Suprapubic skin (tissue), 4 donors: Measurements from ENCODE around the gene BAIAP3. TPM values are rescaled to one million over a fixed set of nuclear protein-coding genes. Genes with fewer than 3 reads are reported as not detected.

Source experiments
- DNase-seq, 2 donors: peaks; one replicate each; pipeline ENCODE4 v3.0.0-alpha.2; 2019; ENCODE audit warnings: low spot score in 2 of 2
- H3K27ac ChIP-seq: fragments of 200-600 bp; sonication (generic); one replicate; pipeline ENCODE4 v1.5.1; 2019
- H3K27me3 ChIP-seq: fragments of 200-600 bp; sonication (generic); one replicate; pipeline ENCODE4 v1.5.1; 2019
- H3K36me3 ChIP-seq: fragments of 200-600 bp; sonication (generic); one replicate; pipeline ENCODE4 v1.5.1; 2019
- H3K4me1 ChIP-seq: fragments of 200-600 bp; sonication (generic); one replicate; pipeline ENCODE4 v1.5.1; 2019
- H3K4me3 ChIP-seq: fragments of 200-600 bp; sonication (generic); one replicate; pipeline ENCODE4 v1.5.1; 2019; ENCODE audit warnings: mild to moderate bottlenecking
- H3K9me3 ChIP-seq: fragments of 200-600 bp; sonication (generic); one replicate; pipeline ENCODE4 v1.5.1; 2019
- CTCF ChIP-seq, 2 donors: fragments of 200-600 bp in 1 of 2; fragments of 450-650 bp in 1 of 2; sonication (generic) in 1 of 2; IDR thresholded peaks; one replicate each; pipeline ENCODE4 v1.5.1; 2016 to 2019; ENCODE audit warnings: antibody characterized with exemption in 2 of 2, mild to moderate bottlenecking in 1 of 2, moderate library complexity in 1 of 2
- EP300 ChIP-seq: sonication (generic); formaldehyde crosslinking; IDR thresholded peaks from one replicate; pipeline ENCODE4 v1.6.1; 2017; ENCODE audit warnings: antibody characterized with exemption
- POLR2A ChIP-seq, 2 donors: fragments of 450-650 bp; IDR thresholded peaks; one replicate each; pipeline ENCODE4 v1.6.1; 2017; ENCODE audit warnings: antibody characterized with exemption in 2 of 2, mild to moderate bottlenecking in 2 of 2, moderate library complexity in 2 of 2
- POLR2AphosphoS5 ChIP-seq, 3 donors: sonication (generic); formaldehyde crosslinking; IDR thresholded peaks; one replicate each; pipeline ENCODE4 v1.6.1; 2017; ENCODE audit warnings: antibody characterized with exemption in 3 of 3
- WGBS: methylation state at CpG from one replicate; pipeline ENCODE4 v1.1.5; 2018; 5-methylcytosine and 5-hydroxymethylcytosine counted together
- total RNA-seq, 4 donors: library from RNA; depleted of rRNA; stranded (reverse); fragments of >200 nt; gene quantifications; one replicate each; pipeline ENCODE4 v1.1.0, GENCODE V29; 2016

The BAIAP3 gene
- total RNA-seq, 4 donors from 2014 or later = 0.87 to 6.2 (median 2.5) TPM

- Histone ChIP-seq H3K9me3 (no peaks in the 10 kb centered on the region), H3K36me3 (no peaks in the 10 kb centered on the region), H3K27me3 (peaks cover 52% of the 10 kb centered on the region), H3K27ac (no peak overlapping the region), H3K4me1 (peaks cover 26% of the 10 kb centered on the region), H3K4me3 (no peak overlapping the region)
- DNase-seq = no peak
- TF ChIP-seq CTCF (IDR thresholded peaks at IDR 0.05) = no peak
- no peak for TF ChIP-seq EP300
- no peak for TF ChIP-seq POLR2A (IDR thresholded peaks at IDR 0.05)
- TF ChIP-seq POLR2AphosphoS5 (IDR thresholded peaks at IDR 0.05) = no peak
- WGBS = 64% methylated on average over 16 of the region's 31 CpGs
Observed at GRCh38 chr16:1338855-1339675, 5.6 kb downstream of the BAIAP3 start.

- H3K27ac ChIP-seq = no peak overlapping the region
- no peak overlapping the region for H3K4me3 ChIP-seq
- TF ChIP-seq POLR2AphosphoS5 (IDR thresholded peaks at IDR 0.05) (no peak), CTCF (IDR thresholded peaks at IDR 0.05) (no peak), EP300 (no peak)
- peaks cover 24% of the 10 kb centered on the region for H3K4me1 ChIP-seq
- DNase-seq = no peak
- WGBS = 40% methylated on average over 1 of the region's 36 CpGs
- peaks cover 34% of the 10 kb centered on the region for H3K27me3 ChIP-seq
- no peaks in the 10 kb centered on the region for H3K9me3 ChIP-seq
- no peaks in the 10 kb centered on the region for H3K36me3 ChIP-seq
Observed at GRCh38 chr16:1340730-1341494, 7.5 kb downstream of the BAIAP3 start.

GRCh38 chr16:1341495-1342420 lies 8.3 kb downstream of the BAIAP3 start:
- H3K36me3 ChIP-seq = no peaks in the 10 kb centered on the region
- H3K4me3 ChIP-seq = no peak overlapping the region
- DNase-seq = no peak
- peaks cover 25% of the 10 kb centered on the region for H3K27me3 ChIP-seq
- no peaks in the 10 kb centered on the region for H3K9me3 ChIP-seq
- WGBS = 84% methylated on average over 5 of the region's 39 CpGs
- TF ChIP-seq EP300 (no peak), POLR2AphosphoS5 (IDR thresholded peaks at IDR 0.05) (no peak), CTCF (IDR thresholded peaks at IDR 0.05) (no peak), POLR2A (IDR thresholded peaks at IDR 0.05) (no peak)
- H3K27ac ChIP-seq = no peak overlapping the region
- peaks cover 24% of the 10 kb centered on the region for H3K4me1 ChIP-seq

- TF ChIP-seq CTCF (IDR thresholded peaks at IDR 0.05) (no peak), POLR2A (IDR thresholded peaks at IDR 0.05) (no peak), EP300 (no peak), POLR2AphosphoS5 (IDR thresholded peaks at IDR 0.05) (no peak)
- H3K4me3 ChIP-seq = peak overlapping the region; percentile 31
- H3K36me3 ChIP-seq = no peaks in the 10 kb centered on the region
- DNase-seq = peak; percentile 94 to 97
- no peak overlapping the region for H3K27ac ChIP-seq
- H3K4me1 ChIP-seq = peaks cover 34% of the 10 kb centered on the region
- WGBS = under 1% methylated on average over 29 of the region's 49 CpGs
- H3K27me3 ChIP-seq = peaks cover 15% of the 10 kb centered on the region
- H3K9me3 ChIP-seq = no peaks in the 10 kb centered on the region
Observed at GRCh38 chr16:1342526-1343427, 9.3 kb downstream of the BAIAP3 start.
